Heart right ventricle (tissue), 16 donors: ENCODE measurements around the gene COQ8A. TPM values are rescaled to one million over a fixed set of nuclear protein-coding genes. Genes with fewer than 3 reads are reported as not detected.

ENCODE experiments used
- ATAC-seq, 8 donors: fragments of 200-7000 bp; cut with Tn5 transposase; one replicate each; pipeline ENCODE4 v1.9.1; 2020; ENCODE audit warnings: mild to moderate bottlenecking in 8 of 8, moderate library complexity in 8 of 8, moderate number of reproducible peaks in 1 of 8
- DNase-seq, 2 donors: peaks; one replicate each; pipeline ENCODE4 v3.0.0-alpha.2; 2020
- H3K27ac ChIP-seq, 10 donors: fragments of 200-600 bp; sonication (generic) in 2 of 10; one replicate each; pipeline versions ENCODE4 v1.5.0 to v1.8.0; 2020 to 2022; ENCODE audit warnings: mild to moderate bottlenecking in 3 of 10
- H3K27me3 ChIP-seq, 7 donors: fragments of 200-600 bp; one replicate each; pipeline ENCODE4 v1.8.0; 2021 to 2022; ENCODE audit warnings: mild to moderate bottlenecking in 2 of 7
- H3K36me3 ChIP-seq, 9 donors: fragments of 200-600 bp; sonication (generic) in 1 of 9; one replicate each; pipeline versions ENCODE4 v1.5.0 to v1.8.0; 2020 to 2022; ENCODE audit warnings: mild to moderate bottlenecking in 2 of 9
- H3K4me1 ChIP-seq, 9 donors: fragments of 200-600 bp; sonication (generic) in 1 of 9; one replicate each; pipeline versions ENCODE4 v1.5.0 to v1.8.0; 2020 to 2022; ENCODE audit warnings: mild to moderate bottlenecking in 4 of 9
- H3K4me3 ChIP-seq, 10 donors: fragments of 200-600 bp; sonication (generic) in 2 of 10; one replicate each; pipeline versions ENCODE4 v1.5.0 to v1.8.0; 2020 to 2022; ENCODE audit warnings: mild to moderate bottlenecking in 7 of 10, moderate library complexity in 2 of 10
- H3K9me3 ChIP-seq, 11 donors: fragments of 200-600 bp in 10 of 11; sonication (generic) in 2 of 11; one replicate each; pipeline versions ENCODE4 v1.5.0 to v1.8.0; 2013 to 2022; ENCODE audit warnings: mild to moderate bottlenecking in 2 of 11, control low read depth in 1 of 11, moderate library complexity in 1 of 11
- CTCF ChIP-seq, 9 donors: fragments of 200-600 bp; sonication (generic) in 2 of 9; IDR thresholded peaks; one replicate each; pipeline versions ENCODE4 v1.5.0 to v1.8.0; 2021 to 2022; ENCODE audit warnings: antibody characterized with exemption in 9 of 9, mild to moderate bottlenecking in 5 of 9, moderate library complexity in 1 of 9
- WGBS, 2 donors: extraction: QIAGEN DNeasy Blood & Tissue Kit; methylation state at CpG; one replicate each; pipeline ENCODE4 v1.1.7; 2013; ENCODE audit warnings: inconsistent platforms in 1 of 2; 5-methylcytosine and 5-hydroxymethylcytosine counted together
- intact Hi-C, 10 donors: fragments of 100-400 bp; cut with DNase I; formaldehyde crosslinking; loops; one replicate each; pipeline versions ENCODE4 v1.11.1 to v1.14.2; 2022
- polyA plus RNA-seq, 2 donors: library from polyadenylated mRNA; stranded (reverse); fragments of 200-250 nt; gene quantifications; one replicate each; pipeline ENCODE4 v1.2.3, GENCODE V29; 2013
- total RNA-seq, 10 donors: library from RNA; stranded (reverse); fragmentation: NEBNext Ultra II Directional in 3 of 10; extraction: Animal tissue kit (Norgen Biotek cat#: 25700) in 3 of 10; gene quantifications; one replicate each; pipeline versions ENCODE4 v1.2.1 to v1.2.4, GENCODE V29; 2021 to 2023
- donor health status: Arrhythmogenic right ventricular cardiomyopathy.
- donor health status: ischemic (EF 13 %, LVEDD 7.1; RV severe dilation, severe dysfunction).
- donor health status: healthy with polysubstance abuse.
- donor health status: DM: no; HTN: yes; CAD: no.
- donor health status: DM: no; HTN: no; CAD: no.
- donor health status: ischemic (EF 25% LVEDD 6.9; RV normal size, moderate dysfunction).
- donor health status: ischemic (EF 25% LVEDD 5.7; RV mildly dilated, moderate dysfunction).
- donor health status: healthy.
- donor health status: DM: yes; HTN: yes; CAD: no.
- donor health status: Ischemic cardiomyopathy.
- donor health status: ischemic (EF 35%, LVEDD 5.7; RV mildly dilated, moderate dysfunction).
- donor health status: nonischemic (EF 11% LVEDD 7.7; RV severe dilation, severe dysfunction).
- donor health status: DM: yes; HTN: yes; CAD: no.
- donor health status: PGD.
- donor health status: ischemic (EF 29% LVEDD 5.4; RV normal size, mild dysfunction).
- donor health status: nonischemic (EF 23%, LVEDD 6.1; RV moderate dilation, normal function).

The COQ8A gene
- total and polyA plus RNA-seq, 12 donors: 136 to 495 (median 253) TPM

GRCh38 chr1:226983247-226983991 is 43.3 kb downstream of the COQ8A start:
- no peak overlapping the region for H3K4me3 ChIP-seq
- H3K4me1 ChIP-seq: peaks cover 16 to 88% (median 55%) of the 10 kb centered on the region in 9 donors
- H3K27ac ChIP-seq: peak overlapping the region in 8 of 10 donors; percentile 50 to 86 (median 78)
- no peaks in the 10 kb centered on the region for H3K27me3 ChIP-seq
- ATAC-seq (no peak), DNase-seq (no peak)
- TF ChIP-seq CTCF (IDR thresholded peaks at IDR 0.05): no peak
- intact Hi-C loops: no loop called here
- 87 to 92% methylated on average over 18 of the region's 18 CpGs for WGBS, 2 donors
- H3K9me3 ChIP-seq: no peaks in the 10 kb centered on the region
- peaks cover 0 to 81% (median 11%) of the 10 kb centered on the region in 9 donors for H3K36me3 ChIP-seq

DNA sequence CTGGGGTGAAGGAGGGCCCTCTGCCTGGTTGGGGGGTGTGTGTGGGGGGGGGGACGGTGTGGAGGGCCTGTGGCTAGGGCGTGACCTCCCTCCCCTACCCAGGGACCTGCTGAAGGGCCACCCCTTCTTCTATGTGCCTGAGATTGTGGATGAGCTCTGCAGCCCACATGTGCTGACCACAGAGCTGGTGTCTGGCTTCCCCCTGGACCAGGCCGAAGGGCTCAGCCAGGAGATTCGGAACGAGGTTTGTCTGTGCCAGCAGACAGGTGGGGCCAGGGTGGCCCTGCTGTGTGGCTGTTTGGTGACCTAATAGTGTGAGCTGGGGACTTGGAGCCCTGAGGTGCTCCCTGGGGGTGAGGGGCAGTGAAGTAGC is 43.9 kb downstream of the COQ8A start:
- peaks cover 0 to 83% (median 11%) of the 10 kb centered on the region in 9 donors for H3K36me3 ChIP-seq
- 49 to 59% methylated on average over 5 of the region's 5 CpGs for WGBS, 2 donors

DNA sequence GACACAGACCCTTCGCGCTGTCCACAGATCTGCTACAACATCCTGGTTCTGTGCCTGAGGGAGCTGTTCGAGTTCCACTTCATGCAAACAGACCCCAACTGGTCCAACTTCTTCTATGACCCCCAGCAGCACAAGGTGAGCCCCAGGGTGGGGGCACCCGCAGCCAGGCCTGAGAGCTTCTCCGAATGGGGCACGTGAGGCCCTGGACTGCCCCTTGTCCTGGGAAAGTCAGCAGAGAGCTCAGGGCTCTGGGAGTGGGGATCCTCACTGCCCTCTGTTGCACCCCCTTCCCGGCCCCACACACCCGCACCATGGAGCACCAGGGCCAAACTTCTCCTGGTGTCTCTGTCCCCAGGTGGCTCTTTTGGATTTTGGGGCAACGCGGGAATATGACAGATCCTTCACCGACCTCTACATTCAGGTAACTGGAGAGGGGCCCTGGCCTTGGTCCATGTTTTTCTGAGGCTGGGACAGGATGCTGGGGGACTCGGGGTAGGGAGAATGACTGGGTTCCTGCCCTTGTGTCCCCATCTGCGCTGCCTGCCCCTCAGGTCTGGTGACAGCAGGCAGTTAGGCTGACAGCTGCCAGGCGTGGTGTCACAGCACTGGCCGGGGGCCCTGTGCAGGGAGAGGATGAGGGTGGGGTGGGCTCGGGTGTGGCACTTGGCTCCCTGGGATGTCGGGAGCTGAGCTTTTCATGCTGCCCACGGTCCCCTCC is 44.6 kb downstream of the COQ8A start:
- no peak for TF ChIP-seq CTCF (IDR thresholded peaks at IDR 0.05)
- Histone ChIP-seq H3K27me3 (no peaks in the 10 kb centered on the region), H3K36me3 (peaks cover 0 to 83% (median 11%) of the 10 kb centered on the region in 9 donors), H3K27ac (peak overlapping the region; percentile 50 to 86 (median 76)), H3K4me3 (no peak overlapping the region), H3K4me1 (peaks cover 25 to 88% (median 55%) of the 10 kb centered on the region in 9 donors), H3K9me3 (no peaks in the 10 kb centered on the region)
- 48 to 59% methylated on average over 18 of the region's 18 CpGs for WGBS, 2 donors
- intact Hi-C loops: loop anchor here in 1 of 10 donors (5.0 kb wide), 1 partner anchor 72 kb away; no protein-coding TSS in a partner anchor
- ATAC-seq (peak; percentile 15 to 71 (median 50)), DNase-seq (peak in 1 of 2 donors; percentile 67)

More for the DNA sequence above, 43.9 kb downstream of the COQ8A start:
- DNase-seq: no peak
- Histone ChIP-seq H3K9me3 (no peaks in the 10 kb centered on the region), H3K4me1 (peaks cover 21 to 88% (median 55%) of the 10 kb centered on the region in 9 donors), H3K27me3 (no peaks in the 10 kb centered on the region), H3K4me3 (no peak overlapping the region), H3K27ac (peak overlapping the region in 8 of 10 donors; percentile 50 to 86 (median 78))
- intact Hi-C loops: no loop called here
- TF ChIP-seq CTCF (IDR thresholded peaks at IDR 0.05): no peak
- peak in 1 of 8 donors; percentile 11 for ATAC-seq

- DNase-seq: no peak
- no peak overlapping the region for H3K4me3 ChIP-seq
- H3K4me1 ChIP-seq: peaks cover 20 to 88% (median 56%) of the 10 kb centered on the region in 9 donors
- no peak for TF ChIP-seq CTCF (IDR thresholded peaks at IDR 0.05)
- no peaks in the 10 kb centered on the region for H3K27me3 ChIP-seq
- H3K9me3 ChIP-seq: no peaks in the 10 kb centered on the region
- peak overlapping the region; percentile 50 to 86 (median 76) for H3K27ac ChIP-seq
- intact Hi-C loops: loop anchor here in 1 of 10 donors (5.0 kb wide), 1 partner anchor 73 kb away; no protein-coding TSS in a partner anchor
- peaks cover 0 to 79% (median 11%) of the 10 kb centered on the region in 9 donors for H3K36me3 ChIP-seq
- ATAC-seq: peak in 2 of 8 donors; percentile 0 to 3
- 50 to 62% methylated on average over 20 of the region's 20 CpGs for WGBS, 2 donors
These were observed 45.2 kb downstream of the COQ8A start for GRCh38 chr1:226985239-226985838.
